CD4-positive, alpha-beta T cell treated with Interleukin-4 for 1 hour (primary cell): ENCODE measurements around the gene NT5C1B.
A peak's percentile ranks its signal among the peaks of the same experiment; 100 is the strongest.

Experiments
- DNase-seq, 2 donors: peaks; one replicate each; pipeline ENCODE4 v3.0.0-alpha.2; 2020 to 2022

The NT5C1B gene

DNA sequence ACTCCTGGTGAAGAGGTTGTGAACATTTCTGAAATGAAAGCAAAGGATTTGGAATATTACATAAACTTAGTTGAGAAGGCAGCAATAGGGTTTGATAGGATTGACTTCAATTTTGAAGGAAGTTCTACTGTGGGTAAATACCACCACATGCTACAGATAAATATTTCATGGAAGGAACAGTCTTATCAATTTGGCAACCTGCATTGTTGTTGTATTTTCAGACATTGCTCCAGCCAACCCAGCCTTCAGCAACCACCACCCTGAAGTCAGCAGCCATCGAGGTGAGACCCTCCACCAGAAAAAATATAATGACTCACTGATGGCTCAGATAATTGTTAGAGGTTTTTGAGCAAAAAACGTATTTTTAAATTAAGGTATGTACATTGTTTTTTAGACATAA is 38.9 kb downstream of the NT5C1B start:
- DNase-seq = no peak

DNA sequence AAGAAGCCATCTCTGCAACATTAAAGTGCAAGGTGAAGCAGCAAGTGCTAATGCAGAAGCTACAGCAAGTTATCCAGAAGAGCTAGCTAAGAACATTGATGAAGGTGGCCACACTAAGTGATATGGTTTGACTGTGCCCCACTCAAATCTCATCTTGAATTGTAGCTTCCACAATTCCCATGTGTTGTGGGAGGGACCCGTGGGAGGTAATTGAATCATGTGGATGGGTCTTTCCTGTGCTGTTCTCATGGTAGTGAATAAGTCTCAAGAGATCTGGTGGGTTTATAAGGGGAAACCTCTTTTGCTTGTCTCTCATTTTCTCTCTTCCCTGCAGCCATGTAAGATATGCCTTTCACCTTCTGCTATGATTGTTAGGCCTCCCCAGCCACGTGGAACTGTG is 40.3 kb downstream of the NT5C1B start:
- no peak for DNase-seq

DNA sequence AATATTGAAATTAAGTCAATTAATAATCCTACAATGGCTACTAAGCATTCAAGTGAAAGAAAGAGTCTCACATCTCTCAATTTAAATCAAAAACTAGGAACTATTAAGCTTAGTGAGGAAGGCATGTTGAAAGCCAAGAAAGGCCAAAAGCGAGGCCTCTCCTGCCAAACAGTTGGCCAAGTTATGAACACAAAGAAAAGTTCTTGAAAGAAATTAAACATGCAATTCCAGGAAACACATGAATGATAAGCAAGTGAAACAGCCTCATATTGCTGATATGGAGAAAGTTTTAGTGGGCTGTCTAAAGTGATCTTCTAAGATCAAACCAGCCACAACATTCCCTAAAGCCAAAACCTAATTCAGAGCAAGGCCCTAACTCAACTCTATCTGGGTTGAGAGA is 40.7 kb downstream of the NT5C1B start:
- no peak for DNase-seq

DNA sequence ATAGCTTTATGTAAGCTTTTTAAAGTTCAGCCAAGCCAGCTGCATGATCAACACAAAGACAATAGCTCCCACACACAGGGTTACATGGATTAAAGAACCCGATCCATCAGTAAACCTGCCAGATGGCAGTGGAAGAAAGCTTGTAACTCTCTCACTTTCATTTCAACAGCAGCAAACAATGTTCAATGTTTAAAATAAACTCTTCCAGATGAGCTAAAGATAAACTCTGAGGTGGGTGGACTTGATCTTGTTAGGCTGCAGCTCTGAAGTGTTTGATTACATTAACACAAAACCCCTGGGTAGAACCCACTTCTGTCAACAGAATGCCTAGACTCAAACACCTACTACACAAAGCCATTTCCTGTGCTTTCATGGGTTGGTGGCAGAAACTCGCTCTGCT is 42.8 kb downstream of the NT5C1B start:
- no peak for DNase-seq

DNA sequence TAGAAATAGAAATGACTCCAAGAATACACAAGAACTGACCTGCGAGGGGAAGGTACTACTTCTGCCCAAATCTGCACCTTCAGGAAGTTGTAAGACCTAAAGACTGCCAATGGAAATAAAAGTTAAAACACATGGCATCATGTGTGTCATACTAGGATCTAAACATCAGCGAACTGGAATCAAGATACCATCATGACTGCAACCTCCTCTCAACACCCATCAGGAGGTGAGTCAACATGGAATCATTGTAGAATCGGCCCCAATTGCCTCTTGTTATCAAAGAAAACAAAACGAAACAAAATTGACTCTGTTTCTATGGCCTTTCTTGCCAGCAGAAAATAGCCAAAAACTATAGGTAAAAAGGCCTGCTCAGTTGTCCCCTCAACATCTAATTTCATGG is 44.0 kb downstream of the NT5C1B start:
- DNase-seq = no peak

DNA sequence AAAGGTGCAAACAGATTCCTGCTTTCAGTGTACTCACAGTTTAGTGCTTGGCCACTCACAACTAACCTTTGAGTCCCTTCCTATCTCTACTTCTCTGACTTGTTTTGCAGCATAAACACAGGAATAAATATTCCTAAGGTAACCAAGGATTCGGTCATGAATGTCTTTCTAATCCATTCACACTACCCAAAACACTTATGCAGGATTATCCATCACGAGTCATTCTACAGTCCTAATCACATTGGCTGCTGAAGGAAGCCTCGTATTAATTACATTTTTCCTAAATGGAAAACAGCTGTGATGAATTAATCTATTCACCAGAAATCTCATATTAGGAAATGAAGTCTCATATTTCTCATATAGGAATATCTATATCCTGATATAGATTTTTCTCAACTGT is 45.2 kb downstream of the NT5C1B start:
- DNase-seq = no peak

DNA sequence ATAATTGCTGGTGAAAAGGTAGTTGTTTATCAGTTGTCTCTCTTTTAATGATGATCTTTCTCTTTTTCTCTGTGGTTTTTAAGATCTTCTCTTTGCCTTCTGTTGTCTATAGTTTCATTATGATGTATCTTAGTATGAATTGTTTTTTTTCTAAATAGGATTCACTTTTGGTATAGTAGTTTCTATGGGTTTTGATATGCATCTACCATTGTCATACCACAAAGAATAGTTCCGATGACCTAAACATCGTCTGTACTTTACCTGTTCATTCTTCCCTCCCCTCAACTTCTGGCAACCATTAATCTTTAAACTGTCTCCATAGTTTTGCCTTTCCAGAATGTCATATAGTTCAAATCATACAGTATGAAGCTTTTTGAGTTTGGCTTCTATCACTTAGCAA is 48.5 kb downstream of the NT5C1B start:
- DNase-seq = no peak

DNA sequence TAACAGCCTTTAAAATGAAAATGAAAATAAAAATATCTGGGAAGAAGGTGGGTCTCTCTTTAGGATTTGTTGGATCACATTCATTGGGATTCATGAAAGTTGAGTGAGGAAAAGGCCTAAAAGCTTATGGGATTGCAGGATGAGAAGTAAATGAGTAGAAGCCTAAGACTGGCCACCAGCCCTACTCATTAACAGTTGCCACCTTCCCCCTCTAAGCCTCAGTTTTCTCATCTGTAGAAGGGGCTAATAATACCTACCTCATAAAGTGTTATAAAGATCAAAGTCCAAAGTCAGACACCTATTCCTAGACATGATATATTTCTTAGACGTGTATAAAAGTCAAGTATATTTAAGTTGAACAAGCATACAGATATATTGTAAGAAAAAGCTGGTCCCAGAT is 52.7 kb downstream of the NT5C1B start:
- no peak for DNase-seq

DNA sequence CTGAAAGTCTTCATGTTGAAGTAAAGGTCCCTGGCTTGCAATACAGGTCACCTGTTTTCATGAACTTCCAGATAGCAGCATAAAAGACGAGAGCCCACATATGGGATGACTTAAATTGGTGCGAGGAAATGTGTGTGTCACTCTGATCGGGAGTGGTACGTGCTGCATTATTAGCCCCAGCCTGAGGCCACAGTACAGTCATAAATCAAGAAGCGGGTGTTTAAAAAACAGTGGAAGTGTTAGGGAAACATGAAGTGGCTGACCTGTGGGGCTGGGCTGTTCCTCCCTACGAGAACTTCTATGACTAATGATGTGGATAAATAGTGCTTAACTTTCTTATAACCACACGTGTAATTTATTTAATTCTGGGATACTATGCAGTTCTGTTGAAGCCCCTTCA is 53.3 kb downstream of the NT5C1B start:
- no peak for DNase-seq

DNA sequence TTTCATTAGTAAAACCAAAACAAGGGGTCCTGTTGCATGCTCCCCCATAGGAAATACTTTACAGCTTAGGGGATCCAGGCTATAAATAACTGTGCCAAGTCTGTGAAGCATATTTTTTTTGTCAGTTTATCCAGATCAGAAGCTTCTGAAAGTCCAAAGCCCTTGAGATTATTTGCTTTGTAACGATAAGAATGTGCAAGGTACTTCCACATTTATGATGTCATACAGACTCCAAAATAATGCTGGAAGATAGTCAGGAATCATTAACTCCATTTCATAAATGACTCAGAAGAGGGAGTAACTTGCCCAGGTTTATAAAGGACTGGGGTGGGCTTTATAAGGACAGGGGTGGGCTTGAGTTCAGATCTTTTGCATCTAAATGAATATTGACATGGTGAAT is 58.2 kb downstream of the NT5C1B start:
- no peak for DNase-seq

DNA sequence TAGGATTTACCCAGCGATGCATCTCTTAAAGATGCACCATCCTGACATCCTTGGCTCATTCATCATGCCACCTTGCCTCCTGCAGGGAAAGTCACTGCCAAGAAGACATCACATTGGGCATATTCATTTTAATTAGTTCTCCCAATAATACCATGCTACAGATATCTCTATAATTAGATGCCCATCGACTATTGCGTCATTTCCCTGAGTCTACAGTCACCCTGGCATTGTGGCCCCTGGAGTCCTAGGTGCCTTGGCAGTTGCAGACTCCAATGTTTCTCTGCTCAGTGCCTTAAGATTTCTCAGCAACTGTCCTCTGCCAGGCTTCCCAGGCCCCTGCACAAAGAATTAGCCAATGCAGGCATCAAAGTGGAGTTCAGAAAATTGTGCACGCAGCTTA is 61.5 kb downstream of the NT5C1B start:
- DNase-seq = no peak

DNA sequence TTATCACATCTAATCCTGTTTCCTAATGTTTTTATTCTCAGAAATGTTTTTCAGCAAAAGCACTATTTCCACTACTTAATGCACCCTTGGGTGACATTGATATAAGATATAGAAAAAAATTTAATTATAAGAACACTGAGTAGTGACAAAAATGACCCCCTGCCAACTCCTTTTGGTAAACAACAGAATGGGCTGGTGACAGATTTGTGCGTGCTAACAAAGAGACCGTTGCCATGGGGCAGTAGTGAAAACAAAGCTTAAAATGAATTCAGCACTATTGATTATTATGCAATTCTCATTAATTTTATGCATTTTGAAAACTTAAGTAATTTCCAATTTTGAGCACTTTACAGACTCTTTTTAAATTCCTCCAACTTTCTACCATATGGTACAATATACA is 62.0 kb downstream of the NT5C1B start:
- DNase-seq = no peak

DNA sequence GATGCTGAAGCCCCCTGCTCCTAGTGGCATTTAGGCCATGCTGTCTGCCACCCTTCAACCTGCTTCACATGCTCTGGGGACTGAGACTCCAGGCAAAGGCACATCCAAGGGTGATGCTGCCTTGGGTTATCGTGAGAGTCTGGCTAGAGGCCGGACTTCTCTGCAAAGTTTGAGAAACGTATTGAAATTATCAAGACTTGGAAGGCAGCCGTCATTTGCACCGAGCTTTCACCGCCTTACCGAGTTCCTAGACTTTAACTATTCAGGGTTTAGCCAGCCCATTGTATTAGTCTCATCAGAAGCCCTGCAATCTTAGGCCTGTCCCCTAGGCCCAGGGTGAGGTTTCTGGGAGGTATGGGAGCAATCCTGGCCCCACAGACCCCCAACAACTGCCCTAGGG is 62.9 kb downstream of the NT5C1B start:
- no peak for DNase-seq

DNA sequence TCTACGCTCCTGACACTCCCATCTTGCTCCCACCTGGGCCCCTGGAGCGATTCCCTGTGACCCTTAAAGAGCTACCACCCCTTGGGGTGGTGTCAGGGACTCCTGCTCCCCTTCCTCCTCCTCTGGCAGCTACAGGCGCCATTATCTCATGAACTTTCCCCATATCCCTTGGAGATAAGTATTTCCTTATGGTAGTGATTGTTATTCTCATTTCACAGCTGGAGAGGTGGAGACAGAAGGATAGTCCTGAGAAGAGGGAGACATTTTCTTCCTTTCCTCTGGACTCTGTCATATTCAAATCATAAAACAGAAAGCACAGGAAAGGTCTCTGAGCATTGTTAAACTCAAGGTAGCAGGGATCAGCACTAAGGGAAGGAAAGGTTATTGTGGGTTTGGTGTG is 63.5 kb downstream of the NT5C1B start:
- DNase-seq = no peak

DNA sequence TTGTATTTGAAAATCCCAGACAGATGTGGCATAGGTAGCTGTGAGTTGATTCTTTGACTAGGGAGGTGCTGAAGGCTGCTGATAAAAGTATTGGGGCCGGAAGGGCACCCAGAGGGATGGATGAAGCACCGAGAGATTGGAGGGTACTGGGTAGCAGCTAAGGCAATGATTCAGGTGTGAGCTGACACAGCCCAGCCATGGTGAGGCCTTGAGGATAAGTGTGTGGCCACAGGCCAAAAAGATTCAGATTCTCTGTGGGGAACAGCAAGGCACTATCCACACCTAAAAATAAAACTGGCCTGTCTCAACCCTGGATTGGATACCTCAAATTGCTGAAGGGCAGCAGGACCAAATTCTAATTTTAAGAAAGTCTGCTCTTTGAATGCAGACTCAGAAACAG is 64.1 kb downstream of the NT5C1B start:
- no peak for DNase-seq

DNA sequence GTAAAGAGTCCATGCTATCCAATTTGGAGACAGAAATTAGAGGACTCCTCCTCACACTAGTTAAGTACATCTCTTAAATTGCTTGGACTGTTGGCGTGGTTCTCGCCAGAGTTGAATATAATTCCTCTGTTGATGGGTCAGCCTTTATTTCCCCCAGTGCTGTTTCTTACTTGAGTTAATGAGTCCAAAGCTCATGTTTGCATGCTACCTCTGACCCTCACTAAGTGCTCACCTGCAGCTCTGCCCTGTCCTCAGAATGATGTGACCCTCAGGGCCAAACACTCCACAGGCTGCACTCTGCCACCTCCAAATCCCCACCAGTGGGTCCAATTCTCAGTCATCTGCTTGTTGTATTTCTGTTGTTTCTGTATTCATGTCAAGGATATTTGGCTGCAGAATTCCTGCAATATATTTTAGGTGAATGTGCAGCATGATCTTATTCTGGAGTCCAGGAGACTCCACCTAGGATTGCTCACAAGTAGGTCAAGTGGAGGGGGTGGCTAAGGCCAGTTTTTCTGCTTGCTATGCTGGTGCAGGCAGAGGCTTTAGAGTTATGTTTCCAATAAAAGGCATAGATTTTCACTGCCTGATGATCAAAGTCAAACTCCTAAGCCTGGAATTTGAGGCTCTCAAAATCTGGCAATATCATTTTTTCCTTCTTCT is 66.8 kb downstream of the NT5C1B start:
- DNase-seq = no peak

DNA sequence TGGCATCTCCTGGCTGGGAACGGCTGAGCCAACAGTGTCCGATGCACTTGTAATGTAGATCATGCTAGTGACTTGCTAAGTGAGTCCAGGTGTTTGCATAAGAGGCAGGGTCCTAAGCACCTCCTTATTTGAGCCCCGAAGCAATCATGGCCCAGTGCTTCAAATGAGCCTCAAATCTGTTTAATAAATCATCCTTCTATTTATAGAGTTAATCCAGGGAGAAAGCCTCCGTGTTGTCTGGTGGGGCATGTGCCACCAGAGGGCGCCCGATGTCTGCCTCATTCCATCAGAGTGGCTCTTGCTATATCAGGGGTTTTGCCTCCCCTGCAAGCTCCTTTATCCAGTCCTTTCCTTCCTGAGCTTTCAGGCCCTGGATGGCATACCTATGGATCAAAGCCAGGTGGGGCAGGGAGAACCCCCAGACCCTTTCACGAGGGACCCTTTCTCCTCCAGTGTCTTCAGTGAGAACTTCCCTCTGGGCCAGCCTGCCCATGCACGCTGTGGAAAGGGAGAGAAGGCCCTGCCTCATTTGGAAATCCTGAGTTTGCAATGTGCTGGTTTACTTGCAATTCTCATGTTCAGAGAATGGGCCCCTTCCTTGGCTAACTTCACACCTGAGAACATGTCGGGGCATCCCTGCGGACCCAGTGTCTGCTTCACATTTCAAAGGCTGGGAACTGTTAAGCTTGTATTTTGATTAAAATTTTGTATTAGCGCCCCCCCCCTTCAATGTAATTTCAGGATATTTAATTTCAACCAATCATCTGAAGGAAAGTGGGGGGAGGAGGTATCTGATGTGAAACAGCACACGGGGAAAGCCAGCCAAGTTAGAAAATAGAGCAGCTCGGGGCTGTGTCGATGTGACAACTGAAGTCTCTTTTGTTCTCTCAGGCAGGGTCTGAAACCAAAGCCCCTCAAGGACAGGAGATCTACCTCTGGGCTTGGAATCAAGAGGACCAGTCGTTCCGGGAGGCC is 68.6 kb downstream of the NT5C1B start:
- DNase-seq = peak; percentile 66

DNA sequence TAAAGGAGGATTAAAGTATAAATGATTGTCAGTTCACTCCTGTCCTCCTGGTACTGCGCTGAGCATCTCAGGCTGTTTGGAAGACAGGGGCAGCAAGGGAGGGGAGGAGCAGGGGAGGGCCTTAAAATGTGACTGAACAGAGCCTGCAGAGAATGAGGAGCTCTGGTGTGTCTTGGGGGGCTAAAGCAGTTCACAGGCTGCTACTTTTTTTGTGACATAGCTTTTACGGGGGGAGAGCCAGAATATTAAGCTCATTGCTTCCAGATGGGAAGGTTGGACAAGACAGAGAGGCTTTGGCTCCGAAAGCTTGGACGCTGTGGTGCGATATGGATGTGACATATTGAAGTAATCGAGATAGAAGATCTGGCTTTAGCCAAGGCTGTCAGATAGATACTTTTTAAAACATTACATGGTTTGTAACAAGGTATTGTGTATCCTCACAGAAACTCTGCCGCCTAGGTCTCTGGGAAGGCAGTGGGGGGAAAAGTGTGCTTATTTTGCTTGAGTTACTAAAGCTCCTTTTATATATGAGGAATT is 69.4 kb downstream of the NT5C1B start:
- DNase-seq = no peak

DNA sequence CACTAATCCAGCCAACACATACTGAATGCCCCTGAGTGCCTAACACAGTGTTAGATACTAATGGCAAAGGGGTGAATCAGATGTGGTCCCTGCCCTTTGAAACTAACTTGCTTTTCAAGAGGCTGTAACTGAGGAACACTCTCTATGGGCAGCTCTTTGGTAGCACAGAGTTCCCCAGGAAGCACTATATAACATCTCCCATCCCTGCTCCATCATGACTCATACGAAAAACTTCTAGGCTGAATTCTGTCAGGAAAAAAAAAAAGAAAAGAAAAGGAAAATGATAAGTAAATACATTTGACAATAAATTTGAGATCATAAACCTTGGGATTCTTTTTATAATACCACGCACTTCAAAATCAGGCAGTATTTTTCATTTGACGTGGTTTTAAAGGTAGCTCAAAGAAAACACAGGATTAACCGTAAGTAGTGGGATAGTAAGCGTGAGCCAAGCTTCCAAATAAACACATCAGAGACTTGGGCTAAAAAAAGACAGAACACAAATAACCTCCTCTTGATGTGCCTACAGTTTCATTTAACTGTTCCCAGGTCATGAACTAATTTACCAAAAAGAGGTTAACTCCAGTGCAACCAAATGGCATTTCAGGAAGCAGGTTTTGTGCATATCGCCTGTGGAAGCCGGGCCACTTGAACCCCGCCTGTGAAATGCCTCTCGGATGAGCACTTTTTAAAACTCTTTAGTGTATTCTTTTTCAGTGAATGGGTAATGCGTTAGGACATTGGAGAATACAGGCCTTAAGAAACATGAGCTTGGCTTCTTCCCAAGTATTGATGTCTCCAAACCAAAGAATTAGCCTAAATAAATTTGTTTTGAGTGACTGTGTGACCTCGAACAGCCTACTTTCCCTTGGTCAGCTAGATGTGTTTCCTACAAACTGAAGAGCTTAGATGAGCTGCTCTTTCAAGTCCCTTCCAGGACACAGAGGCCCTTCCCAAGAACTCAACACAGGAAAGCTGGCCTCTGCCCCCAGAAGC is 71.0 kb downstream of the NT5C1B start:
- DNase-seq = no peak

DNA sequence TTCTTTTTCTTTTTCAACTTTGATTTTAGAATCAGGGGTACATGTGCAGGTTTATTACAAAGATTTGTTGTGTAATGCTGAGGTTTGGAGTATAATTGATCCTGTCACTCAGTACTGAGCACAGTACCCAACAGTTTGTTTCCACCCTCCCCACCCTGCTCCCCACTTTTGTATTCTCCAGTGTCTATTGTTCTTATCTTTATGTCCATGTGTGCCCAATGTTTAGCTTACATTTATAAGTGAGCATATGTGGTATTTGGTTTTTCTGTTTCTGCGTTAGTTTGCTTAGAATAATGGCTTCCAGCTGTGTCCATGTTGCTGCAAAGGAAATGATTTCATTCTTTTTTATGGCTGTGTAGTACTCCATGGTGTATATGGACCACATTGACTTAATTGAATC is 72.0 kb downstream of the NT5C1B start:
- DNase-seq = no peak

DNA sequence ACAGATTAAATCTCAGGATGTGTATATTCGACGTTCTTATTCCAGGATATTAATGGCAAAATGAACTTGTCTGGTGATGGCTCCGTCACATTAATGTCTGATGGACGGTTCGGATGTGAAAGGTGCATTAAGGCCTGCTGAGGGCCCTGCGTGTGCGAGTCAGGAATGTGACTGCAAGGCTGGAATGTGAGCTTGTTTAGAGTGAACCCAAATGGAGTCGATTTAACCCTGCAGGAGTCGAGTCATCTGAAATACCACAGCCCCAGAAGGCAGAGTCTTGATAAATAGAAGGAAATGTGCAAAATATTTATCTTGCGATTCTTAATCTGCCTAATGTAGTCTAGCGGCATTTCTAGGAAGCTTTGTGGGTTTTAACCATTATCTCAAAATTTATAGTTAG is 73.3 kb downstream of the NT5C1B start:
- no peak for DNase-seq

DNA sequence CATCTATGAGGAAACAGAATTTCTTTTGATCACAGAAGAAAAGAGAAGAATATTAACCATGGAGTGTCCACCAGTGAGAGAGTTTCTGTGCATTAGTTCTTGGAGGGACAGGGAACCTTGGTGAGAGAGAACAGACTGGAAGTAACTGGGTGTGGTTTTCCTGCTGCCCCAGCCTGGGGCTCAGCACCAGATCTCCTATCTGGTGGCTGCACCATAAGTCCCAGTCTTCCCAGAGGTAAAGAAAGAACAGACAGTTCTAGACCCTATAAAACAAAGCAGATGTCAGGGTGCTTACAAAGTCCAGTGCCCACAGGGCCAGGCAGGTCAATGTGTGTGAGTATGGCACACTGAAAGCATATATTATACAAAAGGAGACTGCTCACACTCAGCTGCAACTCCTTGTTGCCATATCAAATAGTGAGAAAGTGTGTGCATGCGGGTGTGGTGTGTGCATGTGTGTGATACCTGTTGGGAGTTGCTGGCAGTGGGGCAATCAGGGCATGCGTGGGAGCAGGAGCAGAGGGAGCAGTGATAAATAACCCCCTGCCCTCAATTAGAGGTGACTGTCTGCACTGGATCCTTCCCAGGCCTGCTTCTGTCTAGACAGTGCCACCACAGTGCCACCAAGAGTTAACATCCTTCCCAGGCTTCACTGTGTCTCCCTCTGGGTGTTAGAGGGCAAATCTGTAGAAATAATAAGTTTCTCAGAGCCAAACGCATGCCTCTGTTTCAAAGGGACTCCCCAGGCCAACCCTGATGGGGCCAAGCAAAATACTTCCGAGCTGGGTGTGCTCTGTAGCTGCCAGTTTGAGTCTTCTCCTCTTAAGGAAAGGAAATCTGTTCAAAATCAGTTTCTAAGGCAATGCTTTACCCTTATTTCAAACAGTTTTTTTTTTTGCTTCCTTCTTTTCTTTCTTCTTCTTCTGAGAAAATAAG is 74.6 kb downstream of the NT5C1B start:
- no peak for DNase-seq
